Uterus (tissue), 4 donors: ENCODE data around the gene RAPGEF5. TPM values are rescaled to one million over a fixed set of nuclear protein-coding genes. Genes with fewer than 3 reads are reported as not detected.

Experiments
- DNase-seq, 2 donors: peaks; one replicate each; pipeline ENCODE4 v3.0.0-alpha.2; 2019 to 2020
- H3K27ac ChIP-seq, 2 donors: fragments of 200-600 bp; sonication (generic); 1 replicate in 1 of 2; 2 replicates in 1 of 2; pipeline ENCODE4 v1.5.1; 2016 to 2018
- H3K27me3 ChIP-seq, 2 donors: fragments of 200-600 bp; sonication (generic); one replicate each; pipeline ENCODE4 v1.5.1; 2018 to 2019; ENCODE audit warnings: control low read depth in 1 of 2
- H3K36me3 ChIP-seq, 2 donors: fragments of 200-600 bp; sonication (generic); one replicate each; pipeline ENCODE4 v1.5.1; 2019; ENCODE audit warnings: control low read depth in 1 of 2
- H3K4me1 ChIP-seq, 2 donors: fragments of 200-600 bp; sonication (generic); one replicate each; pipeline ENCODE4 v1.5.1; 2018 to 2019; ENCODE audit warnings: control low read depth in 1 of 2
- H3K4me3 ChIP-seq, 2 donors: fragments of 200-600 bp; sonication (generic); 1 replicate in 1 of 2; 2 replicates in 1 of 2; pipeline ENCODE4 v1.5.1; 2018 to 2019; ENCODE audit warnings: mild to moderate bottlenecking in 1 of 2
- H3K9me3 ChIP-seq, 2 donors: fragments of 200-600 bp; sonication (generic); one replicate each; pipeline ENCODE4 v1.5.1; 2019; ENCODE audit warnings: control low read depth in 1 of 2
- CTCF ChIP-seq, 4 experiments: fragments of 200-600 bp in 2 of 4; fragments of 450-650 bp in 2 of 4; sonication (generic) in 2 of 4; IDR thresholded peaks; one replicate each; pipeline ENCODE4 v1.5.1; 2016 to 2019; ENCODE audit warnings: antibody characterized with exemption in 4 of 4, mild to moderate bottlenecking in 2 of 4, moderate library complexity in 1 of 4
- POLR2A ChIP-seq, 2 donors: fragments of 450-650 bp; IDR thresholded peaks; one replicate each; pipeline ENCODE4 v1.6.1; 2016; ENCODE audit warnings: antibody characterized with exemption in 2 of 2, mild to moderate bottlenecking in 1 of 2, moderate library complexity in 1 of 2
- intact Hi-C: fragments of 100-400 bp; cut with DNase I; formaldehyde crosslinking; loops from one replicate; pipeline ENCODE4 v1.15.1; 2023; ENCODE audit warnings: low total_unique reads
- total RNA-seq, 4 donors: library from RNA; depleted of rRNA in 3 of 4; stranded (reverse); fragments of >200 nt in 3 of 4; gene quantifications; one replicate each; pipeline versions ENCODE4 v1.1.0 to v1.2.4, GENCODE V29; 2014 to 2023
- donor health status: DM: yes; HTN: yes; CAD: no.

Gene RAPGEF5
- total RNA-seq, 4 donors from 2014 or later: 44.7 to 124 (median 55.1) TPM

- Histone ChIP-seq H3K27me3 (no peaks in the 10 kb centered on the region), H3K4me3 (no peak overlapping the region), H3K9me3 (no peaks in the 10 kb centered on the region), H3K27ac (no peak overlapping the region), H3K36me3 (no peaks in the 10 kb centered on the region), H3K4me1 (no peaks in the 10 kb centered on the region)
- no peak for TF ChIP-seq CTCF (IDR thresholded peaks at IDR 0.05)
- no peak for TF ChIP-seq POLR2A (IDR thresholded peaks at IDR 0.05)
- no peak for DNase-seq
- intact Hi-C loops: no loop called here
Observed at GRCh38 chr7:22116451-22117030, 240.4 kb downstream of the RAPGEF5 start.

- H3K4me1 ChIP-seq: no peaks in the 10 kb centered on the region
Observed at GRCh38 chr7:22115689-22116088, 241.3 kb downstream of the RAPGEF5 start.

GRCh38 chr7:22114440-22114981 lies 242.4 kb downstream of the RAPGEF5 start:
- H3K36me3 ChIP-seq: no peaks in the 10 kb centered on the region
- no peaks in the 10 kb centered on the region for H3K9me3 ChIP-seq
- TF ChIP-seq POLR2A (IDR thresholded peaks at IDR 0.05) (no peak), CTCF (IDR thresholded peaks at IDR 0.05) (no peak)
- peak in 1 of 2 donors; percentile 52 for DNase-seq
- no peaks in the 10 kb centered on the region for H3K4me1 ChIP-seq
- intact Hi-C loops: loop anchor here (5.0 kb wide), 1 partner anchor 373 kb away; no protein-coding TSS in a partner anchor
- no peak overlapping the region for H3K4me3 ChIP-seq
- H3K27ac ChIP-seq: no peak overlapping the region
- no peaks in the 10 kb centered on the region for H3K27me3 ChIP-seq

More at GRCh38 chr7:22115689-22116088, 241.3 kb downstream of the RAPGEF5 start:
- Histone ChIP-seq H3K36me3 (no peaks in the 10 kb centered on the region), H3K27ac (no peak overlapping the region), H3K4me3 (no peak overlapping the region), H3K27me3 (no peaks in the 10 kb centered on the region), H3K9me3 (no peaks in the 10 kb centered on the region)
- intact Hi-C loops: no loop called here
- no peak for DNase-seq
- TF ChIP-seq POLR2A (IDR thresholded peaks at IDR 0.05): no peak
- TF ChIP-seq CTCF (IDR thresholded peaks at IDR 0.05): no peak

GRCh38 chr7:22113041-22113440 lies 243.9 kb downstream of the RAPGEF5 start:
- Histone ChIP-seq H3K4me1 (no peaks in the 10 kb centered on the region), H3K27ac (no peak overlapping the region), H3K9me3 (no peaks in the 10 kb centered on the region), H3K4me3 (no peak overlapping the region), H3K36me3 (no peaks in the 10 kb centered on the region), H3K27me3 (no peaks in the 10 kb centered on the region)
- no peak for TF ChIP-seq CTCF (IDR thresholded peaks at IDR 0.05)
- no peak for TF ChIP-seq POLR2A (IDR thresholded peaks at IDR 0.05)
- intact Hi-C loops: loop anchor here (5.0 kb wide), 1 partner anchor 374 kb away; no protein-coding TSS in a partner anchor
- DNase-seq: no peak

- Histone ChIP-seq H3K4me1 (no peaks in the 10 kb centered on the region), H3K9me3 (no peaks in the 10 kb centered on the region), H3K27me3 (no peaks in the 10 kb centered on the region), H3K36me3 (no peaks in the 10 kb centered on the region), H3K27ac (no peak overlapping the region), H3K4me3 (no peak overlapping the region)
- intact Hi-C loops: loop anchor here (5.0 kb wide), 1 partner anchor 376 kb away; no protein-coding TSS in a partner anchor
- TF ChIP-seq POLR2A (IDR thresholded peaks at IDR 0.05): no peak
- no peak for TF ChIP-seq CTCF (IDR thresholded peaks at IDR 0.05)
- no peak for DNase-seq
Observed at GRCh38 chr7:22111661-22112060, 245.3 kb downstream of the RAPGEF5 start.
